ENCODE measurements around the gene DEFB113. TPM values are rescaled to one million over a fixed set of nuclear protein-coding genes. Genes with fewer than 3 reads are reported as not detected.

DEFB113 gene
- polyA plus RNA-seq, 1 donor (not counting 4 experiments of a cell fraction or from before 2014, with no cell fraction given): not detected

DNA sequence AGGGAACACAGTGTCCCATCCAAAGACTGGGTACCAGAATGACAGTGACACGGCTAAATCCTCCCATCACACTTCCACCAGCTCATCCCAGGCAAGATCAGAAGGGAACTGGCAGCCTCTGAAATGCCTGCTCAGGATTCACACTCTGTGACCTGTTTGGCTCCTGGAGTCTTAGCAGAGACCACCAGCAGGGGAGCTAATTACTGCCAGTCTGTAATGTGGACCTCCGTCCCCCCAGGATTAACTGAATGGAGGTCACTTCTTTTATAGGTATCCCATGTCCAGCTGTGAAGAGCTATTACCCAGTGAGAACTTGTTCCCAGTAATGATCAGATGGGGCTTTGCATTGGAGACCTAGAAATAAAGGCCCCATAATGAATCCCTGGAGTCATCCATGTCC lies 50.6 kb downstream of the DEFB113 start:
- Histone ChIP-seq H2AFZ (ENCODE audit: control insufficient read depth, low read length) (no peak overlapping the region), H3K27me3 (ENCODE audit: control insufficient read depth, extremely low read depth, insufficient read depth, low read length) (no peaks in the 10 kb centered on the region), H4K20me1 (ENCODE audit: control insufficient read depth, extremely low read depth, insufficient read depth, low read length) (no peaks in the 10 kb centered on the region), H3K4me3 (ENCODE audit: control insufficient read depth in 2 of 3, extremely low read depth in 1 of 3, insufficient read depth in 2 of 3, low read depth in 1 of 3, low read length in 3 of 3) (no peak overlapping the region), H3K4me1 (ENCODE audit: control insufficient read depth, extremely low read depth, insufficient read depth, low read length) (no peaks in the 10 kb centered on the region), H3K36me3 (ENCODE audit: control insufficient read depth in 2 of 2, extremely low read depth in 1 of 2, insufficient read depth in 2 of 2, low read length in 2 of 2) (no peaks in the 10 kb centered on the region), H3K9ac (ENCODE audit: control insufficient read depth, extremely low read depth, insufficient read depth, low read length) (no peak overlapping the region), H3K79me2 (ENCODE audit: control insufficient read depth, insufficient read depth, low read length) (no peaks in the 10 kb centered on the region), H3K4me2 (ENCODE audit: control insufficient read depth, extremely low read depth, insufficient read depth, low read depth, low read length) (no peak overlapping the region), H3K27ac (ENCODE audit: control insufficient read depth, insufficient read depth, low read length) (no peak overlapping the region), H3K9me1 (ENCODE audit: control insufficient read depth, extremely low read depth, insufficient read depth, low read length) (no peaks in the 10 kb centered on the region), H3K9me3 (ENCODE audit: control insufficient read depth, low read depth, low read length) (no peaks in the 10 kb centered on the region)
- TF ChIP-seq EZH2 (IDR thresholded peaks at IDR 0.05; ENCODE audit: low read length): no peak
- TF ChIP-seq, protein P1, sequence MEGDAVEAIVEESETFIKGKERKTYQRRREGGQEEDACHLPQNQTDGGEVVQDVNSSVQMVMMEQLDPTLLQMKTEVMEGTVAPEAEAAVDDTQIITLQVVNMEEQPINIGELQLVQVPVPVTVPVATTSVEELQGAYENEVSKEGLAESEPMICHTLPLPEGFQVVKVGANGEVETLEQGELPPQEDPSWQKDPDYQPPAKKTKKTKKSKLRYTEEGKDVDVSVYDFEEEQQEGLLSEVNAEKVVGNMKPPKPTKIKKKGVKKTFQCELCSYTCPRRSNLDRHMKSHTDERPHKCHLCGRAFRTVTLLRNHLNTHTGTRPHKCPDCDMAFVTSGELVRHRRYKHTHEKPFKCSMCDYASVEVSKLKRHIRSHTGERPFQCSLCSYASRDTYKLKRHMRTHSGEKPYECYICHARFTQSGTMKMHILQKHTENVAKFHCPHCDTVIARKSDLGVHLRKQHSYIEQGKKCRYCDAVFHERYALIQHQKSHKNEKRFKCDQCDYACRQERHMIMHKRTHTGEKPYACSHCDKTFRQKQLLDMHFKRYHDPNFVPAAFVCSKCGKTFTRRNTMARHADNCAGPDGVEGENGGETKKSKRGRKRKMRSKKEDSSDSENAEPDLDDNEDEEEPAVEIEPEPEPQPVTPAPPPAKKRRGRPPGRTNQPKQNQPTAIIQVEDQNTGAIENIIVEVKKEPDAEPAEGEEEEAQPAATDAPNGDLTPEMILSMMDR (optimal IDR thresholded peaks at IDR 0.05 in 1 of 3, IDR thresholded peaks at IDR 0.05 in 1 of 3, conservative IDR thresholded peaks at IDR 0.05 in 1 of 3; ENCODE audit: extremely low read depth in 1 of 3, insufficient read depth in 2 of 3, low read length in 3 of 3): no peak
- DNase-seq (ENCODE audit: low read depth, low spot score) (no peak), FAIRE-seq (no peak)
- dilution Hi-C loops (cut with MboI; ENCODE audit: extremely low pct_ligation_motif_present, low sequenced_read_pairs): no loop called here

Other genes with a start within 250 kb of the DEFB113 start
- gene CRISP3, start 225.2 kb downstream of the DEFB113 start, polyA plus RNA-seq: 0.02 to 0.04 TPM in 2 of 3 replicates, not detected in the other
- gene PGK2, start 182.3 kb downstream of the DEFB113 start, polyA plus RNA-seq: not detected in 3 replicates
- gene CRISP1, start 103.1 kb downstream of the DEFB113 start, polyA plus RNA-seq: not detected in 3 replicates
- not detected in 3 replicates for gene DEFB114, start 5.5 kb downstream of the DEFB113 start, polyA plus RNA-seq
- not detected in 3 replicates for gene DEFB110, start 52.4 kb upstream of the DEFB113 start, polyA plus RNA-seq
- gene DEFB112, start 80.3 kb upstream of the DEFB113 start, polyA plus RNA-seq: not detected in 3 replicates